Lung microvascular endothelial cell (primary cell): Measurements from ENCODE around the gene ZBBX. TPM values are rescaled to one million over a fixed set of nuclear protein-coding genes. Genes with fewer than 3 reads are reported as not detected.

Experiments
- DNase-seq, 2 donors: peaks; one replicate each; pipeline versions ENCODE4 v3.0.0 to v3.0.0-alpha.2; 2010; ENCODE audit warnings: low read depth in 2 of 2
- total RNA-seq: library from RNA; depleted of rRNA; stranded (reverse); fragments of >200 nt; gene quantifications from 2 replicates; pipeline ENCODE4 v1.2.1, GENCODE V29; 2014

ZBBX gene
- total RNA-seq, 1 donor from 2014 or later, result not detected

DNA sequence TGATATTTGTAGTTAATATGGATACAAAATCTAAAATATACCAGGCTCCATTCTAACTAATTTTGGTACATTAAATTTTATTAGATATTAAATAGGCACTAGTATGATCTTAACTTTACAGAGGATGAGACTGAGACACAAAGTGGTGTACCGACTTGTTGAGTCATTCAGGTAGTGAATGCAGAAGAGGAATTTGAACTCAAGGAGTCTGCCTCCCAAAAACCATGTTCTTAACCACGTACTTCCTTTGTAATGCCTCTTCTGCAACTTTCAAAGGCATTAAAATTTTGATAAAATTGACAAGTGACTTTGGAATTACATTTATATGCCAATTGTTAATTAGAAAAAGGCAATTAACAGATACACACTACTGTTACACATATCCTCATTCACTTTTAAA, 61.8 kb downstream of the ZBBX start:
- no peak for DNase-seq

DNA sequence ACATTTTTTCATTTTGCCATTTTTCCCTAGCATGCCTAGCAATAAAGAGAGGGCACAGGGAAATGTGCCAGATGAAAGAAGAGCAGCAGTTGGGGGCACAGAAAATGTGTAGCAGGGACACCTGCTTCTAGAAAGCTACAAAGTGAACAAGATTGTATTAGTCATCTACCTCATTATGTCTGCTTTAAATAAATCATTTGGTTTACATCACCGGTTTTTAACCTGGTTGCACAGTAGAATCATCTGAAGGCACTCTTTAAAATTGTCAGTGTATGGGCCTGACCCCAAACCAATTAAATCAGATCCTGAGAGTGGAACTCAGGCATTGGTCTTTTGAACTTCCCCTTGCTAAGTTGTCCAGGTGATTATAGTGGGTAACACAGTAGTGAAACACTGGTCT, 73.8 kb downstream of the ZBBX start:
- DNase-seq, result no peak

DNA sequence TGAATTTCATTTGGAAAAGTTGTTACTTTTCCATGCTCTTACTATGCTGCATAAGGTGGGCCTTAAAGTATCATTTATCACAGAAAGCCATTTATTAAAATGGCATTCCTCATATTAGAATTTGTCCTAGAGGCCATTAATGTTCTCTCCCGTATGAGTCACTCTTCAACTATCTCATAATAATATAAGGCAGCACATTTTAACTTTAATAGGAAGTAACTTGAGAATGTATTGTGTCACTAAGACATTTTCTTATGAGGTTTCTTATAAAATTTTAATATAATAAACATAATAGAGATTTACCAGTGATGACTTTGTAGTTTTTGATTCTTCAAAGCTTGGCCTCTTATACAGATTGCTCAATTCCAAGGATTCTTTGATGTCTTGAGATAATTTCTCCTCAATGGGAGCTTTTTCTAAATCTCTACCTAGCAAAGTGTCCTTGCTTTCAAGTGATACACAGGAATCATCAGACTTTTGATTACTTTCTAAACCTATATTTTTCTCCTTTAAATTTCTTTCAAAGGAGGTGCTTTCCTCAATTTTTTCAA, 74.7 kb downstream of the ZBBX start:
- no peak for DNase-seq

DNA sequence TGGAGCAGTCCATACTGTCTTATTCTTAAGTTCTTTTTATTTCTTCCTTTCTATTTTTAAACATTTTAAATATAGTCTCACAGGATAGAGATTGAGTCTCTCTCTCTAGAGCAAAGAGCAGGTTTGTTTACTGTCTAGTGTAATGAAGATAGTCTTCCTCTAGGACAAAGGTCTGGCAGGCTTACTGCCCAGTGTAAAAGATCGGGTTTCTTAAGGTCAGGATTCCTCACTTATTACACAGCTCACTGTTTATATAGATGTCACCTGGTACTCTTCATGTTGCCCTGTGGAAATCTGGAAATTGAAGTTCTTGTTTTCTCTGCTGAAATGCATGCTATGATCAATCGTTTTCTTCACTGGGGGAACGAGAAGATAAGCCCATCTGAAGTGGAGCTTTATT, 76.0 kb downstream of the ZBBX start:
- DNase-seq, result no peak

DNA sequence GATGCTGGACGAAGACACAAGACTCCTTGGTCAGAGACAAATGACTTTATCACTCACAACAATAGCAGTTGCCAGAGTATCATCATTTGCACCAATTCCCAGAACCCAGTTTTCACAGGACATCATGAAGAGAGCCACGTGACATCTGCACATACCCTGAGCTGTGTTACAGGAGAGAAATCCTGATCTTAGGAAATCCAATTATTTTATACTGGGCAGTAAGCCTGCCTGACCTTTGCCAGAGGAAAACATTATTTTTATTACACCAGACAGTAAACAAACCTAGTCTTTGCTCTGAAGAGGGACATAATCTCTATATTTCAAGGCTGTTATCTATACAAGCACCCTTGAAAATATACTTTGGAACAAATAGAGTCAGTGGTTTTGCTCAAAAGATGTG, 77.4 kb downstream of the ZBBX start:
- no peak for DNase-seq

DNA sequence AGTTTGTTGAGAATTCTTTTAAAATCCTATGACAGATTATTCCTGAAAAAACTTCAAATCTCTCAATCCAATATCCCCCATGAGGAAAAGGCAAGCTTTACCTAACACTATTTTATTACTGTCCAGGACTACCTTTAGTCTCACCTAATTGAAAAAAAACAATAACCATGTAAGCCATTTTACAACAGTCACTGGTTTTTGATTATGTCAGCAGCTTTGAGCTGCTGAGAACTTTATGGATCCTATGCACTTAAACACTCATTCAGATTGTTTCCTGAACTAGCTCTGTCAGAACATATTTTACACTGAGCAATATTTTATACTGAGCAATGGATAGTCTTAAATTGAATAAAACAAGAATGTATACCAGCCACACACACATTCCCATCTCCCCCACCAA, 79.9 kb downstream of the ZBBX start:
- no peak for DNase-seq

DNA sequence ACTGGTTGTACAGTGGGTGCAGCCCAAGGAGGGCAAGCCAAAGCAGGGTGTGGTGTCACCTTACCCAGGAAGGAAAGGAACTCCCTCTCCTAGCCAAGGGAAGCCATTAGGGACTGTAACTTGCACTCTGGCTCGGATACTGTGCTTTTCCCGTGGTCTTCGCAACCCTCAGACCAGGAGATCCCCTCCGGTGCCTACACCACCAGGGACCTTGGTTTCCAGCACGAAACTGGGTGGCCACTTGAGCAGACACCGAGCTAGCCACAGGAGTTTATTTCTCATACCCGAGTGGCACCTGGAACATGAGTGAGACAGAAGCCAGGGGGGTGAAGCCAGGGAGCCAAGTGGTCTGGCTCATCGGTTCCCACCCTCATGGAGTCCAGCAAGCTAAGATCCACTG, 90.7 kb downstream of the ZBBX start:
- DNase-seq, result no peak

DNA sequence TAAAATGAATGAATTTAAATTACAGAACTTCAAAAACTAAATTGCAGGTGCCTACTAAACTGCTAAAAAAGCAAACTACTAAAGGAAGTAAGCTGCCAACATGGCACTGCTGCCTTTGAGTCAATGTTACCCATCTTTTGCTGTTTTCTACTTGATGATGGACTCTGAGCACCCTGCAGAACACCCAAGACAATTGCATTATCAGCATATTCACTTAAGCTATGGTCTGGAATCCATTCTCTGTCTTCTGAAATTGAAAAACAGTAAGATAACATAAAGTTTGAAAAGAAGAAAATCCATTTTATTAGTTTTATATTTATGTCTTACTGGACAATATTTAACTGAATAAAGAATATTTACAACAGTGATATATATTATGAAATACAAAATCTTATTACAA, 91.4 kb downstream of the ZBBX start:
- no peak for DNase-seq

DNA sequence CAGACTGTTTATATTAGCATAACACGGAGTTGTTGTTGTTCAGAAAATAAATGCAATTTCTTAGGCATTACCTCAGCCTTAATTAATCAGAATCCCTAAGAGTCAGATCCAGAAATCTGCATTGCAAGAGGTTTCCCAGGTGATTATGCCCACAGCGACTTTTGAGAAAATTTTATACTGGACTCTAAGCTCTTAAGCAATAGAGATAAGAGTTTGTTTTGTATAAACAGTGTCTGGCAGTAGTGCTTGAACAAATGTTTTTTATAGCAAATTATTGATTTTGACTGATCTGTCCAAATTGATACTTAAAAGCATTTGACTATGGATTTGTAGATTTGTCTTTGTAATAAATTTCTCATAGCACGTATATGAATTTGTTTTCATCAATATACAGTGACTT, 92.8 kb downstream of the ZBBX start:
- DNase-seq, result no peak

DNA sequence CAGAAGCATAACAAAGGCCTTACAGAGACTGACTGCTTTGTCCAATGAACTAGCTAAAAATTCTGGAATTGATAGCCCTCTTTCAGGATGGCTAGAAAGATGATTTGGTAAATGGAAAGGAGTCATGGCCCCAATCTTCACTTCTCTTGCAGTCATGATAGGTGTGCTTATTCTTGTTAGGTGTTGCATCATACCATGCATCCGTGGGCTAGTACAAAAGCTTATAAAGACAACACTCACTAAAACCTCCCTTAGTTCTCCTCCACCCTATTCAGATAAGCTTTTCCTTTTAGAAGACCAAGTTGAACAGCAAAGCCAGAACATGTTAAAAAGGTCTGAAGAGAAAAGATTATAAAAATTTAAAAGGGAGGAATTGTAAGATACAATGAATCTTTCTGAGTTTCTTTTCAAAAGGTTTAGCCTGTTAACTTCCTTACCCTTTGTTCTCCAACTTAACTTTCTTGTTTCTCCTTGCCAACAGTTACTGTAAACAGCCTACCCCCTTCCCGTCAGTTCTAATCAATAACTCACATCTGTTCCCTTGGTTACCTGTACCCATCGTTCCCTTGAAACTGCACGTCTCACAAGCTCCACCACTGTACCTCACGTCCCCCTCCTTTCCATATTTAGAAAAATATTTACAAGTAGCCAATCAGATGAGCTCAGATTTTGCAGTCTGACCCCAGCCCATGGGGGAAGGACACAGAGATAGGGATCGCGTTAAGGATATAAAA, 105.8 kb downstream of the ZBBX start:
- no peak for DNase-seq

DNA sequence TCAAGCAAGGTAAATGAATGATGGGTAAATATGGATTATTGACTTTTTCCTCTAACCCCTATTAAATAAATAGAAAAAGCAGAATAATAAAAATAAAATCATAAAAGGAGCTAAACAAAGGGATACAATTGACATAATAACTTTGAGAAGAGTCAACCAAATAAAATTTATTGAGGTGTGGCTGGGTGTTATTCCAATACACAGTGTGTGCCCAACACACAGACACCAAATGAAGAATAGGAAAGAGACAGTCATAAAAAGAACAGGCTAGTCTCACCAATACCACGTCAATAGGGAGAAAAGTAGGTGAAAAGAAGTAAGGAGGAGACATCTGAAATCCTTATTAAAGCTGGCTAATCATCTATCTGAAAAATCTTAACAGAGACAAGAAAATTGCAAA, 127.1 kb downstream of the ZBBX start:
- no peak for DNase-seq

DNA sequence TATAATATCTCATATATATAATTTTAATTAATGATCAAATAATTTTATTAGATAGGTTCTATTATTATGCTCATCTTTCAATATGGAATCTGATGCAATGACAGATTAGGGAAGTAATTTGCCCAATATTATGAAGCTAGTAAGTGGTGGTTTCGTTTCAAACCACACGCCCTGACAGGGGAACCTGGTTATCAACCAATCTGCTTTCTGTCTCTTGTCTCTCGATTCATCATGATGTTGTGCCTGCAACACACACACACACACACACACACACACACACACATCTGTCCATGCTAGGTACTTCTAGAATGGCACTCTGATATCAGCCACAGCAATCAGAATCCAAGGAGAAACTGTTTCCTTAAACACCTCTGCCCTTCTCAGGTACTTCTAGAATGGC, 128.4 kb downstream of the ZBBX start:
- no peak for DNase-seq

DNA sequence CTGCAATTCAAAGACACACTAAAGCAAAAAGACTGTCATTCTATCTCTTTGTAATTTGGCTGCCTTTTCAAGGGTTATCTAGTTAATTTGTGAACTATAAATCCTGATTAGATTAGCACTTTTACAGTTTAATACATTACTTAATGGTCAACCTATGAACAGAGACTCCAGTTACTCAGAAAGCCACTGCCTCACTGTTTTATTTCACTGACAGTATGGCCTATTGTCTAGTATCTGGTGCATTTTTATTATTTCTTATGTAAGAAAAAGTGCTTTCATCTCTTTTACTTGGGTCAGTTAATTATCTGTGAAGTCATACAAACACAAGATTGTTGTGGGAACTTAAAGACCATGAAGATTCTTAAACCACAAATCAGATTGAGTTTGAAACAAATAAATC, 133.8 kb downstream of the ZBBX start:
- DNase-seq, result no peak

DNA sequence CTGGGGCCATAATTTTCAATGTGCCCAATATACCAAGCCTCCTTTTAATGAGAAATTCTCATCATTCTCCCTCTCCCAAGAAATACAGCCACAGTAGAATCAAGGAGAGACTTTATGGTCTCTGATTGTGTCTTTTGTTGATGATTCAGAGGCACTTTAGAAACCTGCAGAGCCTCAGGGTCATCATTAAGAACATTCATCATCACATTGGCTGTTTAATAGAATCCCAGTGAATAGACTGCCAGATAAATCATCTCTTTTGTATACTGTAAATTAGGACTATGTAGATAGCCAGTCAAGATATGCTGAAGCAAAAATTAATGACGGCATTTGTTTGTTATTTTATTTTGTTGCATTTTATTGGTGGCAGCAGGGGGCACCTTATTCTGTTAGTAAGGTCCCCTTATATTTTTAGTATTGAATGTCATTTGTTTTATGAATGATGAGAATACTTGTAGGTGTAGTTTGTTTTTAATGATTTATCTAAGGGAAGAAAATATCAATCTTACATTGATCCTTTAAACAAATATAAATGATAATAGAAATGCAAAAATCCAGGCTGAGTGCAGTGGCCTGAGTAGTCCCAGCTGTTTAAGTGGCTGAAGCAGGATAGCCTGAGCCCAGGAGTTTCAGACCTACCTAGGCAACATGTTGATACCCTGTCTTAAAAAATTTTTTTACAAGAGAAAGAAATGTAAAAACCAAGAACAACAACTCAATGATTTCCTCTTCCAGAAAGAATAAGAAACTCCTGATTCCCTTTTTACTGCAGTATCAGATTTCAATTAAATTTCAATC, 138.8 kb downstream of the ZBBX start:
- no peak for DNase-seq

DNA sequence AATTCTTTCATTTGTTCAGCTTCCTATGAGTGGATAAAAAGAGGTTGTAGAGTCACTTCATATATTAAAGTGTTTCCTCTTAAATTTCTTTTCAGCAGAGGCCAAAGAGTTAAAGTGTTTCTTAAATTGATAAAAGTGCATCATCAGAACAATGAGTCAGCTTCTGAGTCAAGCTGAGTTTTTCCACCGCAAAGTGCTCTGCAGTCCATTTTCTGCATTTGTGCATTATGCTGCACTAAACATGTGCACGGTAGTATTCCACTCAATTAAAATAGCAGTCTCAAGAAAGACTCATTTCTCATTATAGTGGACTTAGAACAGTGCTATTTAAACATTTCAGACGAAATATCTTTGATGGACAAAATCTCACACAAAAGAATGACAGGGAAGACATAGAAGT, 152.0 kb downstream of the ZBBX start:
- no peak for DNase-seq

DNA sequence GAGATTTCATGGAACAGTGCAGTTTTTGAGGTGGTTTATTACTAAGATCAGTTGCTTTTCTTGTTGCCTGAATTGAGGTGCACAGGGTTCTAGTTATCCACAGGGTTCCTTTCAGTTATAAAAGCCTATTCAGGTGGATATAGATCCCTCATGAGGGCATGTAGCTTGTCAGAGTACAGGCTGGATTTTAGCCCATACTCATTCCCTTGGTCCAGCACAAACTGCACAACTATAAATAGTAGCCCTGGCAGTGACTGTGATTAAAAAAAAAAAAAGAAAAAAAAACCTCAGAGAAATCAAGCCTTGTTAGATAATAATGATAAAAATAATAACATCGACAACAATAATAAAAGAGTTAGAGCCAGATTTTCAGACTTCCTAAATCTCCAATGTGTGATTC, 154.3 kb downstream of the ZBBX start:
- DNase-seq, result no peak

DNA sequence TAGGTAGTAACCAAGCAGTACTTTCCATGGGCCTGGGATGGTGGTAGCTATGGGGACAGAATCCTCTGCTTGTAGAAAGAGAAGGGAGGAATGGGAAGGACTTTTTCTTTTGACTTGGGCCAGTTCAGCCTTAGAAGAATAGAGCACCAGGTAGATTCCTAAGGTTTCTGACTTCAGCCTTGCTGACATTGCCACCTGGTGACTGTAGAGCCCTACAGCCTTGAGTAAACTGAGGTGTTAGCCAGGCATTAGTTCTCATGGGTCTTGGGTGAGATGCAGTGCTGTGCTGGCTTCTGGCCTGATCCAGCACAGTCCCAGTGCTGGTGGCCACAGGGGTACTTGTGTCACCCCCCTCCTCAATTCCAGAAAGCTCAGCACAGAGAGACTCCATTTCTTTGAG, 171.1 kb downstream of the ZBBX start:
- DNase-seq, result no peak

DNA sequence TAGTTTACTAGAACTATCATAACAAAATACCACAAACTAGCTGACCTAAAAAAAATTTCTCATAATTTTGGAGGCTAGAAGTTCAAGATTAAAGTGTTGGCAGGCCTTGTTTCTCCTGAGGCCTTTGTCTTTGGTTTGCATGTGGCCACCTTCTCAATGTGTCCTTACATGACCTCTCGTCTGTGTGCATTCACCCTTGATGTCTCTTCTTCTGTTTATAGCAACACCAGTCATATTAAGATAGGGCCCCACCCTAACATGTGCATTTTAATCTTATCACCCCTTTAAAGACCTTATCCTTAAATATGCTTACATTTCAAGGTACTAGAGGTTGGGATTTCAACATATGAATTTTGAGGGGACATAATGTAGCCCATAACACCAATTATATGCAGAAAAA, 177.0 kb downstream of the ZBBX start:
- DNase-seq, result no peak

DNA sequence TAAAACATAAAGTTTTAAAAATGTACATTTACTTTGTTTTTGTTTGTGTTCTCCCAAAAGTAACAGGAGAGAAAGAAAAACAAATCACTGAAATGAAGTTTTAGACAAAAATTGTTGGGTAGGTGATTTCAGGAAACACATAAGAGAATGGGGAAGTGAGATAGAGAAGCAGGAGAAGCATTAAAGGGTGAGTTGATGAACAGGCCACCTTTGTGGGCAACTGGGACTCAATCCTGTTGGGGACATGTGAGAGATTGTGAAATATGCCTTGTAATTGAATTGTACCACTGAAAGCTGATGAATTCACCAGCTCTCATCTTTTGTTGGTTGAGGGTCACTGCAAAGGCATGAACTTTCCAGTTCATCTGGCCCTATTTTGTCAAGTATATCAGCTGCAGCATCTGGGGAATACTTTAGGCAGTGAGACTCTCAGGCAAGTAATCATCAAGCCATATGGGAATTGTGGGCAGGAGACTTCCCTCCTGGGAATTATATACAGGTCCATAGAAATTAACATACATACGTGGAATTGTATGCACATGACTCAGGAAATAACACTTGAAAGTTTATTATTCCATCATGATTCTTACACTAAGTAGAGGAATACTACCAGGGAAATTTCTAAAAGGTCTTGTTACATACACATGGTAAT, 181.0 kb downstream of the ZBBX start:
- no peak for DNase-seq
